ENCODE data around the gene KHDC4.
A peak's percentile ranks its signal among the peaks of the same experiment; 100 is the strongest.

KHDC4 gene

DNA sequence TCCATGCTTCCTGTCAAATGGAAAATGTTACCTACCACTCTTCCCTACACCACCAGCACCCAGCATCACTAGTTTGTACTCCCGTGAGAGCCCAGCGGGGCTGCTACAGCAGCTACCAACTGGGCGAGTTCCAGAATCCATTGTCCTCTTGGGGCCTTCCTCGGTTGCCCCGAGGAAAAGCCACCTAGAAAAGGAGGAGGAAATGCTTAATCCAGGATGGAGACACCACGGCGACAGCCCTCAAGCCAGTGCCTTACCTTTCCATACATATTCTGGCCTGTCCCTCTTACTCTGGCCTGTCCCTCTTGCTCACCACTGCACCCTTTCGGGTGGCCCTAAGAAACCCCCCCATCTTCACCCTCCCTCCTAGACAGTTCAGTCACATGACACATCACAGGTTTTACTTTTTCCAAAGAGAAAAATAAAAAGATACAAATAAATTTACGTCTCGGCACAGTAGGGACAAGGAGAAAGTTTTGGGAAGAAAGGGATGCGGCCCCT lies 23.5 kb downstream of the KHDC4 start:
- Histone ChIP-seq H3F3A (ENCODE audit: low read depth) (peaks cover 18% of the 10 kb centered on the region; the same call in 1 of the 2 replicates), H3K9me2 (replicated peaks; ENCODE audit: low read depth, low read length) (no peaks in the 10 kb centered on the region), H3K9ac (ENCODE audit: low read depth, low read length, poor library complexity, severe bottlenecking) (peak overlapping the region; percentile 78), H3K4me1 (ENCODE audit: insufficient read depth, low read length, poor library complexity, severe bottlenecking) (peaks cover 9% of the 10 kb centered on the region), H3K27me3 (ENCODE audit: insufficient read depth, low read length, poor library complexity, severe bottlenecking) (no peaks in the 10 kb centered on the region), H2AFZ (ENCODE audit: low read length) (peak overlapping the region; percentile 54), H4K20me1 (ENCODE audit: insufficient read depth, low read length, poor library complexity, severe bottlenecking) (no peaks in the 10 kb centered on the region), H3K36me3 (ENCODE audit: insufficient read depth, low read length) (peaks cover 30% of the 10 kb centered on the region), H3K4me2 (ENCODE audit: low read depth, low read length, poor library complexity, severe bottlenecking) (peak overlapping the region; percentile 88), H3K79me2 (ENCODE audit: insufficient read depth, low read length) (peaks cover 33% of the 10 kb centered on the region), H3K9me3 (ENCODE audit: insufficient read depth, low read depth, low read length) (no peaks in the 10 kb centered on the region), H3K4me3 (ENCODE audit: low read length, poor library complexity, severe bottlenecking) (peak overlapping the region; percentile 85)
- TF ChIP-seq, protein P1, sequence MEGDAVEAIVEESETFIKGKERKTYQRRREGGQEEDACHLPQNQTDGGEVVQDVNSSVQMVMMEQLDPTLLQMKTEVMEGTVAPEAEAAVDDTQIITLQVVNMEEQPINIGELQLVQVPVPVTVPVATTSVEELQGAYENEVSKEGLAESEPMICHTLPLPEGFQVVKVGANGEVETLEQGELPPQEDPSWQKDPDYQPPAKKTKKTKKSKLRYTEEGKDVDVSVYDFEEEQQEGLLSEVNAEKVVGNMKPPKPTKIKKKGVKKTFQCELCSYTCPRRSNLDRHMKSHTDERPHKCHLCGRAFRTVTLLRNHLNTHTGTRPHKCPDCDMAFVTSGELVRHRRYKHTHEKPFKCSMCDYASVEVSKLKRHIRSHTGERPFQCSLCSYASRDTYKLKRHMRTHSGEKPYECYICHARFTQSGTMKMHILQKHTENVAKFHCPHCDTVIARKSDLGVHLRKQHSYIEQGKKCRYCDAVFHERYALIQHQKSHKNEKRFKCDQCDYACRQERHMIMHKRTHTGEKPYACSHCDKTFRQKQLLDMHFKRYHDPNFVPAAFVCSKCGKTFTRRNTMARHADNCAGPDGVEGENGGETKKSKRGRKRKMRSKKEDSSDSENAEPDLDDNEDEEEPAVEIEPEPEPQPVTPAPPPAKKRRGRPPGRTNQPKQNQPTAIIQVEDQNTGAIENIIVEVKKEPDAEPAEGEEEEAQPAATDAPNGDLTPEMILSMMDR (conservative IDR thresholded peaks at IDR 0.05; ENCODE audit: low read length) = peak; percentile 41
- TF ChIP-seq EZH2phosphoT487 (IDR thresholded peaks at IDR 0.05; ENCODE audit: borderline replicate concordance) = no peak

DNA sequence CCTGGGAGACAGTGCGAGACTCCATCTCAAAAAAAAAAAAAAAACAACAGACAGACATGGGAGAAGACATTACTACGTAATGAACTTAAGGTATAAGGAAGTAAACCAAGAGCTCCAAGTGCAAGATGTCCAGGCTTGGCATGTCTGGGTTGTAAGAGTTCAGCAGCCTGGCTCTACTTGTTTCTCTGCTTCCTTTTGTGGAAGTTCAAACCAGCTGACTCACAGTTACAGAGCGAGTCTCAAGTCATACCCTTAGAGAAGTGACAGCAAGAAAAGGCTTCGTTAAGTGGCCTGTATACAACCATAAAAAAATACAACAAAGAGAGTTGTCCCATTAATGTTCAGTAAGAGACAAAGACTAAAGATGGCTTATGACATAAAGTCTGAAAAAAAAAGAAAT lies 24.3 kb downstream of the KHDC4 start:
- Histone ChIP-seq H3K4me2 (ENCODE audit: low read depth, low read length, poor library complexity, severe bottlenecking) (peak overlapping the region; percentile 88), H3K79me2 (ENCODE audit: insufficient read depth, low read length) (peaks cover 33% of the 10 kb centered on the region), H3F3A (ENCODE audit: low read depth) (peaks cover 18% of the 10 kb centered on the region; the same call in 1 of the 2 replicates), H3K4me1 (ENCODE audit: insufficient read depth, low read length, poor library complexity, severe bottlenecking) (peaks cover 9% of the 10 kb centered on the region), H4K20me1 (ENCODE audit: insufficient read depth, low read length, poor library complexity, severe bottlenecking) (no peaks in the 10 kb centered on the region), H2AFZ (ENCODE audit: low read length) (no peak overlapping the region), H3K4me3 (ENCODE audit: low read length, poor library complexity, severe bottlenecking) (peak overlapping the region; percentile 85), H3K36me3 (ENCODE audit: insufficient read depth, low read length) (peaks cover 27% of the 10 kb centered on the region), H3K9ac (ENCODE audit: low read depth, low read length, poor library complexity, severe bottlenecking) (peak overlapping the region; percentile 78), H3K9me3 (ENCODE audit: insufficient read depth, low read depth, low read length) (no peaks in the 10 kb centered on the region), H3K9me2 (replicated peaks; ENCODE audit: low read depth, low read length) (no peaks in the 10 kb centered on the region), H3K27me3 (ENCODE audit: insufficient read depth, low read length, poor library complexity, severe bottlenecking) (no peaks in the 10 kb centered on the region)
- TF ChIP-seq, protein P1 (conservative IDR thresholded peaks at IDR 0.05; ENCODE audit: low read length) = no peak
- TF ChIP-seq EZH2phosphoT487 (IDR thresholded peaks at IDR 0.05; ENCODE audit: borderline replicate concordance) = no peak

DNA sequence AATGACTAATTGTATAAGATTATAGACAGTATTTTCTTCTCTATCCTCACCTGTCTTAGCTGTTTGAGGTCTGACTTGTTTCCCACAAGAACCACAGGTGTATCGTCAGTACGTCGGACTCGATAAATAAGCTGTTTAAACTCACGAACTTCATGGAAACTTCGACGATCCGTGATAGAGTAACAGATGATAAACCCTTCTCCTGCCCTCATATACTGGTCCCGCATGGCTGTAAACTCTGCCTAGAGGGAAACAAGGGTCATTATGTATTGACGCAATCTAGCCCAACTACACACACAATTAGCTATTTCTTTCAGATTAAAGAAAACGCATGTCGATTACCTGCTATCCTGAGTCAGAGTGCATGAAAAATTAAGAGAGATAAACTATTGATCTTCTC lies 30.0 kb downstream of the KHDC4 start:
- peaks cover 43% of the 10 kb centered on the region; the same call in 1 of the 2 replicates for H3K36me3 ChIP-seq (ENCODE audit: insufficient read depth, low read length)
- H3K9me2 ChIP-seq (replicated peaks; ENCODE audit: low read depth, low read length) = no peaks in the 10 kb centered on the region
- H3K4me2 ChIP-seq (ENCODE audit: low read depth, low read length, poor library complexity, severe bottlenecking) = no peak overlapping the region
- no peaks in the 10 kb centered on the region for H3K27me3 ChIP-seq (ENCODE audit: insufficient read depth, low read length, poor library complexity, severe bottlenecking)
- H2AFZ ChIP-seq (ENCODE audit: low read length) = no peak overlapping the region
- no peak overlapping the region for H3K9ac ChIP-seq (ENCODE audit: low read depth, low read length, poor library complexity, severe bottlenecking)
- H3F3A ChIP-seq (ENCODE audit: low read depth) = no peaks in the 10 kb centered on the region
- TF ChIP-seq, protein P1 (conservative IDR thresholded peaks at IDR 0.05; ENCODE audit: low read length) = no peak
- TF ChIP-seq EZH2phosphoT487 (IDR thresholded peaks at IDR 0.05; ENCODE audit: borderline replicate concordance) = no peak
- no peaks in the 10 kb centered on the region for H3K4me1 ChIP-seq (ENCODE audit: insufficient read depth, low read length, poor library complexity, severe bottlenecking)
- H3K9me3 ChIP-seq (ENCODE audit: insufficient read depth, low read depth, low read length) = no peaks in the 10 kb centered on the region
- H3K79me2 ChIP-seq (ENCODE audit: insufficient read depth, low read length) = peaks cover 17% of the 10 kb centered on the region; the same call in 1 of the 2 replicates
- H4K20me1 ChIP-seq (ENCODE audit: insufficient read depth, low read length, poor library complexity, severe bottlenecking) = no peaks in the 10 kb centered on the region
- H3K4me3 ChIP-seq (ENCODE audit: low read length, poor library complexity, severe bottlenecking) = no peak overlapping the region
